OCI-LY1 (cell line): ENCODE measurements around the gene POU4F3.

ENCODE experiments used
- CTCF ChIP-seq: fragments of 200-600 bp; sonication (generic), shearing (Covaris generic); IDR thresholded peaks from 2 replicates; pipeline ENCODE4 v1.5.1; 2017; ENCODE audit warnings: mild to moderate bottlenecking, antibody characterized with exemption, low read length, moderate library complexity, mixed read lengths
- EZH2 ChIP-seq: fragments of 200-600 bp; sonication (generic), shearing (Covaris generic); IDR thresholded peaks from 2 replicates; pipeline ENCODE4 v1.8.0; 2017; ENCODE audit warnings: borderline replicate concordance, mixed run types, mild to moderate bottlenecking, antibody characterized with exemption, low read length, moderate library complexity, mixed read lengths

- TF ChIP-seq CTCF (no peak), EZH2 (no peak)
These were observed 1.8 kb downstream of the POU4F3 start for GRCh38 chr5:146340260-146341081.
